GM19238 (cell line): ENCODE data around the gene SYNC.
"Not testable (repeated sequence)": the region's sequence is repeated elsewhere in the genome, so short reads cannot be mapped to it uniquely, and the experiment has no call there.

Experiments
- DNase-seq: peaks from one replicate; pipeline ENCODE4 v3.0.0; 2011; ENCODE audit warnings: low spot score; ENCODE audit not compliant: insufficient read length

SYNC gene

DNA sequence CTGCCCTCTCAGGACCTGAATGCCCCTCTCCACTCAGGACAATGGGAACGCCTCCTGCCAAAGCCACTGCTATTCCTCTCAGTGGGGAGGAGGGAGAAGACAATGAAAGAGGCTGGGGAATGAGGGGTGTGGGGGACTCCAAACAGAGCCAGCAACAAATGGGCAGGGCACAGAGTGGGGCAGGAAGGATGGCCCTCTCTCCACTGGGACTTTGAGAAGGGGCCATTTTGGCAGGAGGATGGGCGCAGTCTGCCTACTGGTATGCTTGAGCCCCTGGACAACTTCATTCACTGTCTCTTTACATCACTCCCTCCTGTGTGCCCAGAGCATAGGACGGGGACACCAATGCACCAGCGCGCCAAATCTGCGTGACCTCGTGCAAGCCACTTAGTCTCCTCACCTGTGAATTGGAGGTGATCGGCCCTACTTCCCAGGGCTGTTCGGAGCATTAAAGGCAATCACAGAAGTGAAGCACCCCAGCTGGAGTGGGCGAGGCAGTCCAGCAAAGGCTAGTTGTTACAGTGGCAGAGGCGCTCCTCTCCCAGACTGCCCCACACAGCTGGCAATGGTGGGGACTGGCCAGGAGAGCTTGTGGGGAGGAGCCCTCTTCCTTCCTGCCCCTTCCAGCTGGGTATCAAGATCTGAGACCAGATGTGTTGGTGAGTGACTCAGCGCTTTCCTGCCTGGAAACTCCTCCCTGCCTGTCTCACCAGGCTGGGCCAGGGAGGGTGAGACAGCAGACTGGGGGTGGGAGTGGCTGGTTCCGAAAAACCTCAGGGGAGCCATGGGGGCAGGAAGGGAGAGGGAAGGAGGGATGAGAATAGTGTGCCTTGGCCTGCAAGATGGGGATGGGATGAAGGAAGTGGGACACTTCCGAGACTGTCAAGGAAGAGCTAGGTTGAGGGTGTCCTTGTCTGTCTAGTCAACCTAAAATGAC is 22.4 kb upstream of the SYNC start:
- no peak for DNase-seq

DNA sequence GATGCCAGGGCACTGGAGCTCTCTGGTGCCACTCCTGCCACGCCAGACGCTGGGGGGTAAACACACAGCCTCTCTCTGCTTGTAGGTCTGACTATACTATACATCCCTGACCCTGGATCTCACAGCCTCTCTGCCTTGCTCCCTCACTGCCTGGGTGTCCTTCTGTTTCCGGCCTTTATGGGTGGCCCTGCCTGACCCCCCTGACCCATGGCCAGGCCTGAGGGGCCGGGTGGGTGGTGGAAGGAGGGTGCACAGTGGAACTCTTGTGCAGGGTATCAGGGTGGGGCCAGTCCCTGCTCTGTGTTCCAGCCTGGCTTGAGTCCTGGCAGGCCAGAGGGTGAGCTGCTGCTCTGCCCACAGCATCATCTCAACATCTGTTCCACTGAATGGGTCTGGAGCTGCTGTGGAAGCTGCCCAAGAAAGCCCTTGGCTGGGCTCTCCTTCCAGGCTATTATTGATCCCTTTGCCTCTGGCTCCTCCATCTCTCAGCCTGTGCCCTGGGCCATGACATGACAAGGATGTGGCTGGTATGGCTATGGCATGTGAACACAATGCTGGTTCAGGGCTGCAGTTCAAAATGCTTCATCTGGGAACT is 17.2 kb upstream of the SYNC start:
- no peak for DNase-seq

DNA sequence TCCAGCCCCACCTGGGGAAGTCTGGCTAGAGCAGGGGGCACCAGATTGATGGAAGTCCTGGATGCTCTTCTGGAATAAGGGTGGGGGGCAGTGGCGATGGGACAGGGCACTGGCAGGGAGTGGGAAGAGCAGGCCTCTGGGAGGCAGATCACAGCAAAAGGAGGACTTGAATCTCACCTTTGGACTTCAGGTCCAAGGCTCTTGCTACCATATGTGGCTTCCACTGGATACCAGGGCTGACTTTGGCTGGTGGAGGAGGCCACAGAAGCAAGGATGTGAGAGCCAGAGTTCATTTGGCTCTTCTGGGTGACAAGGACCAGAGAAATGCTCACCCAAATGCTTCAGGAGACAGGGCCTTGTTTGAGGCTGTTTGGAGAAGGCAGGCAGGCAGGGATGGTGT is 16.0 kb upstream of the SYNC start:
- DNase-seq = no peak

DNA sequence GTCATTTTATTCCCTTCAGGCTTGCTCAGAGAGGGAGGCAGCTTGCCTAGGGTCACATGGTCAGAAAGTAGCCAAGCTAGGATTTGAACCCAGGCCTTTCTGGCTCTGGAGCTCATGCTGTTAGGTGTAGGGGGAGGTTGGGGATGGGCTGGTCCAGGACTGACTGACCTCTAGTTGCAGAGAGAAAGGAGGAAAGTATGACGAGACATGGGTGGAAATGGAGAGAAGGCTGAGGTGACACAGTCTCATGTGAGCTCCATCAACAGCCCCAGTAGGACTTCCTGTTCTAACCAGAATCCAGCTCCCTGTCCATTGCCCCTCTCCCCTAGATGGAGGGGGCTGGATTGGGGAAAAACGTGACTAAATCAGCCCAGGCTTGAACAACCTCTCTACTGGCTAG is 15.5 kb upstream of the SYNC start:
- DNase-seq = no peak

DNA sequence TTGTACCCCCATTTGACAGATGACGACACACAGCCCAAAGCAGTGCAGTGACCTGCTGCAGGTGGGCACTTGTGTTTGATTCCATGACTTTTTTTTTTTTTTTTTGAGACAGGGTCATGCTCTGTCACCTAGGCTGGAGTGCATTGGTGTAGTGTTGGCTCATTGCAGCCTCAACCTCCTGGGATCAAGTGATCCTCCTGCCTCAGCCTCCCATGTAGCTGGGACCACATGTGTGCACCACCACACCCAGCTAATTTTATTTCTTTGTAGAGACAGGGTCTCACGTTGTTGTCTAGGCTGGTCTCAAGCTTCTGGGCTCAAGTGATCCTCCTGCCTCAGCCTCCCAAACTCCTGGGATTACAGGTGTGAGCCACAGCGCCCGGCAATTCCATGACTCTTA is 14.9 kb upstream of the SYNC start:
- no peak for DNase-seq

DNA sequence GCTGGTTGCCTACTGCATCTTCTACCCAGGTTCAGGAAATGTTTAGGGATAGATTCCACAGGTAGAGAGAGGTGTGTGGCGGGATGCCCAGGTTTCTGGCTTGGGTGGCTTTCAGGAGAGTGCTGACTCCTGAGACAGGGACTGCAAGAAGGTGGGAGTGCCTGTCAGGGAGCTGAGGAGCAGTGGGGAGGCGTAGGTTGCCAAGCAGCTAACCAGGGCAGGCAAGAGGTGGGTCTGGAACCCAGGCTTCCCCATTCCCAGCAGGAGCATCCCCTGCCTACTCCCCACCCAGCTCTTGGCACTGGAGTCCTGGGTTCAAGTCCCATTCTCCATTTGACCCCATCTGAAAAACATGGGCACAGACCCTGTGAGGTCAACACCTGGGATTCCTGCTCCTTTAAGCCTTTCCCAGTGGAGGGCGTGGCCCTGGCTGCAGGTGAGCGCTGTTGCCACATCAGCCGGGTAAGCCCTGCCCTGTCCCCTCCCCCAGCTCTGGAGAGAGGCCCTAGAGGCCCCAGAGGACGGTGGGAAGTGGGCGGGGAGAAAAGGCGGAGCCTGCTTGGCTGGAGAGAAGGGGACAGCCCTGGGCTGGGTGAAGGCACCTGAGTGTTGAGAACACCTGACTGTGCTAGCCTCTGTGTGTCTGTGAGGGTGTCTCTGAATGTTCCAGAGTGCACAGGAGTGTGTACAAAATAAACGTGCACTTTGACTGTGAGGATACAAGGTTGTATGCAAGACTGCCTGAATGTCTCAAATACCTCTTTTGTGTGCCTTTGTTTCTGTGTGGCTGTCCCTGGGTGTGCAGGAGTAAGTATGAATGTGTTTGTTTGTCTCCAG is 14.0 kb upstream of the SYNC start:
- DNase-seq = peak; percentile 63

DNA sequence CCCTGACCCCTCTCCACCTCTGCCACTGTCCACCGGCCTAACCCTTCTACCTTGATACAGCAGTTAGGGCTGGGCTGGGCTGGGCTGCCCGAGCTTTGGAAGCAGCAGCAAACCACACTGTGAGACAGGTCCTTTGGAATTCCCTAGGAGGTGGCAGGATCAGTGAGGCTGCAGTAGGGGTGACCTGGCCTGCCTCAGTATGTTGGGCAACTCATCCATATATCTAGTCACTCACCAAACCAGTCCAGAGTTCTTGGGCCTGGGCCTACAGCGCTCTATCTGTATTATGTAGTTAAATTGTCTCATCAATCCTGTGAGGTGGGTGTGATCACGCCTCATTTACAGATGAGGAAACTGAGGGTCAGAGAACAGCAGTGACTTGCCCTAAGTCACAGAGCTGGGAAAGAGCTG is 13.3 kb upstream of the SYNC start:
- no peak for DNase-seq

DNA sequence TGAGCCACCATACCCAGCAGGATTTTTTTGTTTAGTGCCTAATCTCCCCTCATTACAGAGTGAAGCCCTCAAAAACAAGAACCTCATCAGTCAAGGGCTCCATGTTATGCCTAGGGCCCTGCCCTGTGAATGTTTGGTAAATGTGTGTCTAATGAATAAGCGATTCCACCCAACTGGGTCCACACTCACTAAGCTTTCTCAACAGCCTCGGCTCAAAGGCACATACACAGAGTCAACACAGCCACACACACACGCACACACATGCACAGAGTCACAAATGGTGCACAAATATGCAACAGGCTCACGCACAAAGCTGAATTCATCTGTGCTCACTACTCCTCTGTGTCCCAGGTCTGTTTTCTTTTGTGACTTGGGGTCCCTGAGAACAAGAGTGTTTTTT is 11.7 kb upstream of the SYNC start:
- DNase-seq = no peak

DNA sequence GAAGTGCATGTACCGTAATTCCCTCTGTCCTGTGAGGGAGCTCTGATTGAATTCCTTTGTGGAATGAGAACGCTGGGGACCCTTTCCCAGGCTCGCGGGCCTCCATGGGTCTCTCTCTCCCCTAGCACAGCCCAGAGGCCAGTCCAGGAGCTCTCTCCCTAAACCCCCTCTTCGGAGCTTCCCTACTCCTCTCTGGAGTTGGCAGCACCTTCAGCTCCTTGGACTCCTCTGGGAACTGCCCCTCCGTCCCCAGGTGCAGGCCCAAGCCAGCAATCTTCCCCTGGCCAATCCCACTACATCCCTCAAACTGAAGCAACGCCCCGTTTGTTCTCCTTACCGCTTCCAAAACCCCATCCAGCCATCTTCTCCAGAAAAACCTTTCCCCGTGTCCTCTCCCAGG is 10.5 kb upstream of the SYNC start:
- DNase-seq = no peak

DNA sequence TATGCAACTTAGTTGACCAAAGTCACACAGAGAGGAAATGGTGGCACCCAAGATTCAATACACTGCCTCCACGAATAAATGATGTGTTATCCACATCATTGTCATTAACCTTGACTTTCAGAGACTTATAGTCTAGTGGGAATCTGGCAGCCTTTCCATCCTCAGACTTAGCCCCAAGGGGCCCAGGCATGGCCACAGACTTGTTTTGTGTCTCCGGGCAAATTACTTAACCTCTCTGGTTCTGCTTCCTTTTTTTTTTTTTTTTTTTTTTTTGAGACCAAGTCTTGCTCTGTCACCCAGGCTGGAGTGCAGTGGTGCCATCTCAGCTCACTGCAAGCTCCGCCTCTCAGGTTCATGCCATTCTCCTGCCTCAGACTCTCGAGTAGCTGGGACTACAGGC is 8.7 kb upstream of the SYNC start:
- not testable (repeated sequence) for DNase-seq

DNA sequence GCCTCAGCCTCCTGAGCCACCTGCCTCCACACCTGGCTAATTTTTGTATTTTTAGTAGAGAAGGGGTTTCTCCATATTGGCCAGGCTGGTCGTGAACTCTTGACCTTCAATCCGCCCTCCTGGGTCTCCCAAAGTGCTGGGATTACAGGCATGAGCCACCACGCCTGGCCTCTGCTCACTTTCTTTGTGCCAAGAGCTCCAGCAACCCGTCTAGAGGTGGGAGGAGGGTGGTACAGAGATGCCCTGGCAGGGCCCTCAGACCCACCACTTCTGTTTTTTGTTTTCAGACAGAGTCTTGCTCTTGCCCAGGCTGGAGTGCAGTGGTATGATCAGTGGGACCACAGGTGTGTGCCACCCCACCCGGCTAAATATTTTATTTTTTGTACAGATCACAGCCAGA is 6.9 kb upstream of the SYNC start:
- DNase-seq = no peak

DNA sequence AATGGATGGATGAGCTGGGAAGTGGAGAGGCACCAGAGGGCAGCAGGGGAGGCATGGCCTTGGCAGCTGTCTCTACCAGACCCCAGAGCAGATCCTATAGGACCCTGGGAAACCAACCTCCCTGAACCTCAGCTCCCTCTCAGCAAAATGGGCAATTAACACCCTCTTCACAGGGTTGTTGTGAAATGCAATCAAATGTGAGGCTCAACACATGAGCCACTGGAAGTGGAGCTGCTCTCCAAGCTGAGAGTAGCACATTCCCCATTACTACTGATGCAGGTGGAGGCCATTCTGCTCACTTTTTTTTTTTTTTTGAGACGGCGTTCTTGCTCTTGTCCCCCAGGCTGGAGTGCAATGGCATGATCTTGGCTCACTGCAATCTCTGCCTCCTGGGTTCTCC is 6.5 kb upstream of the SYNC start:
- no peak for DNase-seq

DNA sequence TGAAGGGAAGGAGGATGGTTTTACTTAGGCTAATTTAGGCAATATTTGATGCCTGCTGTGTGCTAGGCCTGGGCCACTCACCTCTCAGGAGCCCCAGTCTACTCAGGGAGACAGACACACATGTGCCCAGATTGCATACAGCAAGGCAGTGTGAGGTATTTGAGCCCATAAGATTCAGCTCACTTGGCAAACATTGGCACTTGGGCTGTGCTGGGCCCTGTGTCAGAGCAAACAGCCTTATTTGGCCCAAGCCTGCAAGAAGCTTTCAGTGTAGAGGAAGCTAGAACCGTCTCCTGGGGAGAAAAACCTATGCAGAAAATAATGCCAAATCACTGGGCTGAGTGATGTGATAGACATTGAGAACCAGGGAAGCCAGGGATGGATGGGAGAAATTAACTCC is 3.9 kb upstream of the SYNC start:
- DNase-seq = no peak

DNA sequence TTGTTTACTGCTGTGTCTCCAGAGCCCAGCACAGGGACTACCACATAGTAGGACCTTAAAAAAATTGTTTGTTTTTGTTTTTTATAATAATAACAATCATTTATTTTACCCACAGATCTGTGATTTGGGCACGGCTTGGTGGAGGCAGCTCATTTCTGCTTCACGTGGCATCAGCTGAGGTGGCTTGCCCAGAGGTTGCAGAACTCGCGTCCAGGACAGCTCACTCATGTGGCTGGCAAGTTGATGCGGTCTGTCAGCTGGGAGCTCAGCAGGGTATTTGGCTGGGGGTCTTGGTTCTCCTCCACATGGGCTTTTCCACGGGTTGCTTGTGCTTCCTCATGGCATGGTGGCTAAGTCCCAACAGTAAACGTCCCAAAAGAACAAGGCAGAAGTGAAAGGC is 2.9 kb upstream of the SYNC start:
- DNase-seq = no peak

DNA sequence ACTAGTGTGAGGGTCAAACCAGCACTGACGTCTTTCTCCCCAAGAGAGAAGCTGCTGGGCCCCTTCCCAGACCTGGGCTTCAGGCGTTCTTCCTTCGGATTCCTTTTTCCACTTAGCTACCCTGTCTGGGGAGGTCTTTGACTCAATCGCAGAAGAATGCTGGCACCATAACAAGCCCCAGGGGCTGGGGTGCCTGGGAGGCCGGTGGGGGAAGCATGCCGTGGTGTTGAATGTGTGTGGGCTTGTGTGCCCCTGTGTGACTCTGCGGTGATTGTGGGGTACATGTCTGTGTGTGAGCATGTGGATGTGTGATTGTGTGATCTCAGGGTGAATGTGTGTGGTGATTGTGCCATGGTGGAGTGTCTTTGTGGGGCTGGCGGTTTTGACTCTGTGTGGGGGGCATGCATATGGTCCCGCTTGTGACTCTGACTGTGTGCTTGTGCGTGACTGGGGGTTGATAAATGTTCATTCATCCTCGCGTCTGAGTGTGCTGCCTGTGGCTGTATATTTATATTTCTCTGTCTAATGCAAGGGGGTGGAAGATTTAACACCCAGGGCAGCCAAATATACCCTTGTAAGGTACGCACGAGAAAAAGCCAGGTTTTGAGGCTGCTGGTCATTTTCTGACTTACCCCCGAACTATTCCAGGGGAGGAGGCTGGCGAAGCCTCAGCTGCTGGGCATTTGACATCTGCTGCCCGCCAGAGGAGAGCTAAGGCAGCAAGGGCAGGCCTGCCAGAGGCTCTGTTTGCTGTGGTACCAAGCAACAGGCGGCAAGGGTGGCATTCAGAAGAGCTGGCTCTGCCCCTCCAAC is 1.1 kb upstream of the SYNC start:
- no peak for DNase-seq

DNA sequence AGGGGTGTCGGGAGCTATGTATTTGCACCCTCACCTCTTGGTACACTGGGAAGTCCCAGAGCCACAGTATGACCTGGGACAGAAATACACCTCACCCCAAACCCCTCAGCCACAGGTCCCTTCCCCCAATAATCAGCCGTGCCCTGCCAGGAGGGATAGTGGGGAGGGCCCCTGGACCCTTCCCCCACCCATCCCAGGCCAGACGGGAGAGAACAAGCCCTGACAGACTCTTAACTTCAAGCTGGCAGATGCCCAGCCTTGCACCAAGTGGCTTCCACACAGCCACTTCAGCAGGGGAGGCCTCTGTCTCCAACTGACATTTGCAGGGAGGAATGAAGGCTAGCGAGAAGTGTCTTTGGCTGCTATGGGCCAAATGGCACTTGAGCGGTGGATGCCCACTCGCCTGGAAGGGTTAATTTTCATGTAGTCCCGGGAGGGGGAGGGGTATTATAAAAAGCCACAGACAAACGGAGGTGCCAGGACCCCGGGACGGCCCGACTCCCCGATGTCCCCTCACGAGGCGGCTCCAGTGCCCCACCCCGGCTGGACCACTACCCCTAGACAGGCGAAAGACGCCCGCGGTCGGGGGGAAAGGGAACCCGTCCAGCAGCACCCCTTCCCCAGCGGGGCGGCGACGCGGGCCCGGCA is 495 bp downstream of the SYNC start:
- DNase-seq = no peak

DNA sequence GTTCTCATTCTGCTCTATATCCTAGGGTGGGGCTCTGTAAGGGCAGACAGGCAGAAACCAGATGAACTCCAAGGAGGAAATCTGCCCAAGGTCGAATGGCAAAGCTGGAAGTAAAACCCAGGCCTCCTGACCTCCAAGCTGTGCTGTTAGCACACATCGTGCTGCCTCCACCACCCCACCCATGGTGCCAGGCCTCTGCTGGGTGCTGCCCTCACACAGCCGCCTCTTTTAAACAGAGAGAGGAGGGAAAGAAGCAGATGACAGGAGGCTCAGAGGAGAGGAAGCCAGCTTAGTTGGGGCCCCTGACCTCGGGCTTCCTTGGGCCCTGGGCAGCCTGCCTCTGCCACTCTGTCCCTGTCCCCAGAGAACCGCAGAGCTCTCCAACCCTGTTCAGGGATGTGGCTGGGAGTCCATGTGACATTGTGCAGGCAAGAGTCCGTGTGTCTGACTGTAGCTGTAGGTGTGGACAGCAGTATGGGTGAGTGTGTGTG is 1.1 kb downstream of the SYNC start:
- no peak for DNase-seq

DNA sequence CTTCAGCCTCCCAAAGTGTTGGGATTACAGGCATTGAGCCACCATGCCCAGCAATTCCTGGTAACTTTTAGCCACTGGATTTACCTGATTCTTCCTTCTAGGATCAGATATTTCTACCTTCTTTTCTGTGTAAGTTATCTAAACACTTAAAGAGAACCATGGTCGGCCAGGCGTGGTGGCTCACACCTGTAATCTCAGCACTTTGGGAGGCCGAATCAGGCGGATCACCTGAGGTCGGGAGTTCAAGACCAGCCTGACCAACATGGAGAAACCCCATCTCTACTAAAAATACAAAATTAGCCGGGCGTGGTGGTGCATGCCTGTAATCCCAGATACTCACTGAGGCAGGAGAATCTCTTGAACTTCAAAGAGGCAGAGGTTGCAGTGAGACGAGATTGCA is 5.6 kb downstream of the SYNC start:
- DNase-seq = not testable (repeated sequence)

DNA sequence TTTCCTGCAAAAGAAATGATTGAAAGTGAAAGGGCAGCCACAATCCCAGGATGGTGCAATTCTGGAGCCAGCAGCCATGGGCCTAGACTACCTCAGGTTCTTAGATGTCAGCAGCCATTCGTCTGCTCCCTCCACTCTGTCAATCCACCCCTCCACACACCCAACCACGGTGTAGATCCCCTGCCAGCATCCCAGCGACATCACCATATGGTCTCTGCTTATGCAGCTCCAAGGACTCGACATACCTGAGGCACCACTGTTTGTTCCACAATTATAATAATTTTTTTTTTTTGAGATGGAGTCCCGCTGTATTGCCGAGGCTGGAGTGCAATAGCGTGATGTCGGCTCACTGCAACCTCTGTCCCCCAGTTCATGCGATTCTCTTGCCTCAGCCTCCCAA is 6.5 kb downstream of the SYNC start:
- DNase-seq = no peak

DNA sequence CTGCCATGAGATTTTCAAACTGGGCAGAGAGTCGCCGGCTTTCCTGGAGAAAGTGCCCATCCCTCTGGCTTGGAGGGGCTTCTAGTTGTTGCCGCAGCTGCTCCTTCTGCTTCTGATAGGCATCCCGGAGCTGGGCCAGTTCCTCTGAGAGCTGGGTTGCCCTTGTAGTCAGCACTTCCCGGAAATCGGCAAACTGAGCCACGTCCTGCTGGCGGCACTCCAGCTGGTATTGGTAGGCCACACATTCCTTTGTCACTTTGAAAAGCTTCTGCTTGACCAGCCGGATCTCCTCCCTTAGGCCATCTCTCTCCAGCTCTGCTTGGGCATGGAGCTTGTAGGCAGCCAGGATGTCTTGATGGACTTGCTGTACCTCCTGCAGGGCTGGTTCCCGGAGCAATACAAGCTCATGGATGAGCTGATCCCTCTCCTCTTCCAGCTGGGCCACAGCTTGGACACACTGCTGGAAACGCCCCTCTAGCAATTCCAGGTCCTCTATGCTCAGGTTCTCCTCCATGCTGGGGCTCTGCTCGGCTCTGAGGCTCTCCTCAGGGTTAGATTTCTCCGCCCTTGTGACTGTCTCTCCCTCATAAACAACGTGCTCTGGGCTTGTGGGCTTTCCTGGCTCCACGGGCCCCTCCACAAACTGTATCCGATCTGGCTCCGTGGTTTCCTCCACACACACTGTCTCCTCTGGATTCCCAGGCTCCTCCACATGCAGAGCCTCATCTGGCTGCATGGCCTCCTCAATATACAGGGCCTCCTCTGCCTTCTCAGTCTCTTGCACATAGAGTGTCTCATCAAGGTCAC is 7.3 kb downstream of the SYNC start:
- no peak for DNase-seq
